Anterior cingulate cortex (tissue), 58 donors: ENCODE measurements around the gene LITAF.
"Not testable (repeated sequence)": the region's sequence is repeated elsewhere in the genome, so short reads cannot be mapped to it uniquely, and the experiment has no call there.

Experiments
- DNase-seq, 58 donors: peaks; one replicate each; lab custom pipeline; 2025; lab: John Stamatoyannopoulos, UW

Gene LITAF

GRCh38 chr16:11621920-11622651 lies 35.4 kb upstream of the LITAF start:
- DNase-seq: no peak

DNA sequence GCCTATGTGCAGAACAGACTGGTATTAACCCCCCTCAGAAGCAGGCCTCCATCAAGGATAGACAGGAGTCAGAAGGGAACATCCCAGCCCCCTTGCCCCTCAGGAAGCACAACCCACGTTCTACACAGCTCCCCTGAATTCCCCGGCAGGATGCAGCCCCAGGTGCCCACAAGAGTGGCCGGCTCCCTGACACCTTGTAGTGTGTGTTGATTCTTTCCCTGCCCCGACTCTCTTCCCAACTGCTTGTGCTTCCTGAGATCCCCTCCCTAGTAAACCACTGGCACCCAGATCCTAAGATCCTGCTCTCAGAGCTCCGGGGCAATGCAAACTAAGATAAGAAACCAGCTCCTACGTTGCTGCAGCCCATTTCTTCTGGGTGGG lies 34.8 kb upstream of the LITAF start:
- DNase-seq: no peak

DNA sequence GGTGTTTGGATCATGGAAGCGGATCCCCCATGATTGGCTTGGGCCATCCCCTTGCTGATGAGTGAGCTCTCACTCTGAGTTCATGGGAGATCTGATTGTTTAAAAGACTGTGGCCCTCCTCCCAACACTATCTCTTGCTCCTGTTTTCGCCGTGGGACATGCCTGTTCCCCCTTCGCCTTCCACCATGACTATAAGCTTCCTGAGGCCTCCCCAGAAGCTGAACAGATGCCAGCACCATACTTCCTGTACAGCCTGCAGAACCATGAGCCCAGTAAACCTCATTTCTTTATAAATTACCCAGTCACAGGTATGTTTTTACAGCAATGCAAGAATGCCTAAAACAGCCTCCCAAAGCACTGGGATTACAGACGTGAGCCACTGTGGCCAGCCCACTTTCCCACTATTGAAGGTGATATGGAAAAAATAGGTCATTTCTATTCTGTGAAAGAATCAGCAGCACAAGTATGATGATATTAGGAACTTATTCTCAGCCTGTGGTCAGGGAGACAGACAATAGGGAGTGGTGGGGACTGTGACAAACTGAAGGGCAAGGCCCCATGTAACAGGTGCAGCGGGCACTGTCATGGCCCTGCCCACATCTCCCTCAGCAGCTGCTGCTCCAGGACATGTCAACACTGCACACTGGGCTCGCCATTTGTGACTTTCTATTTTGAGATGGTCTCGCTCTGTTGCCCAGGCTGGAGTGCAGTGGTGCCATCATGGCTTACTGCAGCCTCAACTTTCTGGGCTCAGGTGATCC lies 33.7 kb upstream of the LITAF start:
- no peak for DNase-seq

DNA sequence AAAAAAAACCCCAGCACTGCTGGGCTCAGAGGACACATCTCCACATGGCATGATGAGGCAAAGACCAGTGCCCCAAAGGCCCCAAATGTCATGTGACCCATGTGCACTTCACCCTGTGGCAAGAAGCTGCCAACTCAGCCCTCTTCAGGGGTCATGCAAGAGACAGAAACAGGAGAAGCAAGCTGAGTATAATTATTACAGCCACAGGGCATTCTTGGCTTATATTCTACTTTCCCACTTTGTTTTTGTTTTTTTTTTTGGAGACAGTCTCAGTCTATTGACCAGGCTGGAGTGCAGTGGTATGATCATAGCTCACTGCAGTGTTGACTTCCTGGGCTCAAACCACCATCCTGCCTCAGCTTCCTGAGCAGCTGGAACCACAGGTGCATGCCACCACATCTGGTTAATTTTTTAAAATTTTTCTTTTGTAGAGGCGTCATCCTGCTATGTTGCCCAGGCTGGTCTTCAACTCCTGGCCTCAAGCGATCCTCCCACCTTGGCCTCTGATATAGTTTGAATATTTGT lies 32.7 kb upstream of the LITAF start:
- DNase-seq: no peak

DNA sequence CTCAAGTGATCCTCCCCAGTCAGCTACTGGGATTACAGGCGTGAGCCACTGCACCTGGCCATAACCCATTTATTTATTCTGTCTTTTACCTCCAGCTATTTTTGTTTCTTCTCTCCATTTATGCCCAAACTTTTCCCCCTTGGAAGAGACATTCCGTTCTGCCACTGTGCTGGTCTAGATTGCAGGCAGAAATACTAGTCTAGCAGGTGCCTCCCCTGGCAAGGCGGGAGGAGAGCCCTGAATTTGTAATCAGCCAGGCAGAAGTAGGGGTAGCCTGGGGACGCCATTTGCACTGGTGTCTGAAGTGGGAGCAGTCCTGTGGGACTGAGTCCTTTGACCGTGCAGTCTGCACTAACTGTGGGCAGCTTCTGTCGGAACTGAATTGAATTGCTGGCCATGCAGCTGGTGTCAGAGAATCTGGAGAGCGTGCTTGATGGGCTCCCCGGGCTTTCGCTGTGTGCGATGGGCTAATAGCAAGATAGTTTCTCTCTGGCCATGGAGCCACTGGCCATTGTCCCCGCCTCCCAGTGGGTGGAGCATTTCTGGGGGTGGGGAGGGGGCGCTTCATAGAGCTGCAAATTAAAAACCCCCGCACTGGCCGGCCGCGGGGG lies 31.5 kb upstream of the LITAF start:
- DNase-seq: no peak

DNA sequence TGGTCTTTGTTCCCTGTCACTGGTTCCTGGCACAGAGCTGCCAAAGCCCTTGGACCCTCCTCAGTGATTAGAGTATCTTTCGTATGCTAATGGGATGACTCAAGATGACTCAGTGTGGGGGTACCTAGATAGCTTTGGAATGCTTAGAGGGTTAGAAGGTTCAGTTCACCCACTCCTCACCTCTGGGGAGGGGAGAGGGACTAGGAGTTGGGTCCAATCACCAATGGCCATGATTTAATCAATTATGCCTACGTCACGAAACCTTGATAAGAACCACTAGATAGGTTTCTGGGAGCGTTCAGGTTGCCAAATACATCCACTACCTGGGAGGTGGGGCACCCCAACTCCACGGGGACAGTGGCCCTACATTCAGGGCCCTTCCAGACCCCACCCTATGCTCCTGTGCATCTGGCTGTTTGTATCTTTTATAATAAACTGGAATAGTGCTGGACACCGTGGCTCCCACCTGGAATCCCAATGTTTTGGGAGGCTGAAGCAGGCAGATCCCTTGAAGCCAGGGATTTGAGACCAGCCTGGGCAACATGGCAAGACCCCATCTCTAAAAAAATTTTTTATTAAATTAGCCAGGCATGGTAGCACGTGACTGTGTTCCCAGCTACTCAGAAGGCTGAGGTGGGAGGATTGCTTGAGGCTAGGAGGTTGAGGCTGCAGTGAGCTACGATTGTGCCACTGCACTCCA lies 29.2 kb upstream of the LITAF start:
- no peak for DNase-seq

- DNase-seq: no peak
Measured at GRCh38 chr16:11614587-11615175, 28.0 kb upstream of the LITAF start.

GRCh38 chr16:11613381-11614303 lies 26.9 kb upstream of the LITAF start:
- peak in 13 of 58 donors; percentile 5 to 45 (median 17) for DNase-seq

- DNase-seq: no peak
Measured at GRCh38 chr16:11612665-11613025, 25.9 kb upstream of the LITAF start.

- peak in 5 of 58 donors; percentile 7 to 38 (median 24) for DNase-seq
Measured at GRCh38 chr16:11611871-11612664, 25.3 kb upstream of the LITAF start.

DNA sequence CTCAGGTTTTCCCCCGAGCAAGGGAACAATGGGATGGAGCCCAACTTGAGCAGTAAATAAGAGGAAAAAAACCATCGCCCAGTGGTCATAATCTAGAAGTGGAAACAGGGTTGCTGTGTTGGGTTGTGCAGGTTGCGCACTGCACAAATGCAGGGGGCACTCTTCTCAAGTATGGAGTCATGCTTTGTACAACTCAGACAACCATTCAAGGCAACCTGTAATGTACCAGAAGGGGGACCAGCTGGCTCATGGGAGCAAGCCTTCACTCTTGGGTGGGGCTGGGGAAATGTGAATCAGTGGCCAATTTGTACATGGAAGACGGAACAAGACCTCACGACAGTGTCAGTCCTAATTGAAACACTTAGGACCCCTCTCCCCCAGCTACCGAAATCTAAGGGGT lies 23.9 kb upstream of the LITAF start:
- DNase-seq: no peak

DNA sequence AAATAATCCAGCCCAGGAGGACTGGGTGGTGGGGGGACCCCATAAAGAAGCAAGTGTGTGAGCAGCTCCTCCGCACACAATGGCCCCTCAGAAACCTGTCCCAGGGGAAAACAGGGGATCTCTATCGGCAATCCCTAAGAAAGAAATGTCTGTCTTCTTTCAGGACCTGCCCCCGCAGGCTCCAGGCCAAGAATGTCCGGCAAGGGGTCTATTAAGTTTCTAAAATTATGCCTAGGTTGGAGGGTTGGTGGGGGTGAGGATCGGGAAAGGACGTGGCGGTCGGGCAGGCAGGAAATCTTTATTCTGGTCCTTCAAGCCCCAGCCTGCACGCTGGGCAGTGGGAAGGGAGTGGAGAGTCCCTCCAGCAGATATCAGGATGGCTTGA lies 23.4 kb upstream of the LITAF start:
- no peak for DNase-seq

- peak in 5 of 58 donors; percentile 14 to 28 (median 19) for DNase-seq
Measured at GRCh38 chr16:11609474-11610120, 22.9 kb upstream of the LITAF start.

DNA sequence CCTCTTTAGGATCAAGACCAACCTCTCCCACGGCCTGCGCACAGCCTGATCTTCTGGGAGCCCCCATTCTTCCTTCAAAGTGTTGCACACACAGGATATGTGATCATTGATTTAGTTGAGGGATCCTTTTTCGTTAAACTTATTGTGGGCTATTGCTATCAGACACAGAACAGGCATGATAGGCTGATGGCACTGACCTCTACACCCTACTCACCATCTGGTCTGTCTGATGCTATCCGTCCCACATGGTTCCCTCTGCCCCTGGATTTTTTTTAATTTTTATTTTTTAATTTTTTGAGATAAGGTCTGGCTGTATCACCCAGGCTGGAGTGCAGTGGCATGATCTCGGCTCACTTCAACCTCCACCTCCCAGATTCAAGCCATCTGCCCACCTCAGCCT lies 19.2 kb upstream of the LITAF start:
- DNase-seq: no peak

DNA sequence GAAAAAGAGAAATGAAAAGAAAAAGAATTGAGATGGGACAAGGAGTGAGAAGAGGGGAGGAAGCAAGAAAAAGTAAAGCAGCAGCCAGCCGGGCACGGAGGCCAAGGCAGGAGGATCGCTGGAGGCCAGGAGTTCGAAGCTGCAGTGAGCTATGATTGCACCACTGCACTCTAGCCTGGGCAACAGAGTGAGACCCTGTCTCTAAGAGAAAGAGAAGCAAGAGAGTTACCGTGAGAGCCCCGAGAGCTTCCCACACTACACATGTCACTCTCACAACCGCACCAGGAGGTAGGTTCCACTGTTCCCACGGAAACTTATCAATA lies 18.8 kb upstream of the LITAF start:
- DNase-seq: no peak

- no peak for DNase-seq
Measured at GRCh38 chr16:11604783-11605563, 18.3 kb upstream of the LITAF start.

- DNase-seq: not testable (repeated sequence)
Measured at GRCh38 chr16:11604296-11604695, 17.6 kb upstream of the LITAF start.
